HepG2 (cell line): ENCODE data around the gene MEGF6. TPM values are rescaled to one million over a fixed set of nuclear protein-coding genes. Genes with fewer than 3 reads are reported as not detected.

Experiments used
- ATRX ChIP-seq: sonication (generic); formaldehyde crosslinking; IDR thresholded peaks from 2 replicates; pipeline ENCODE4 v1.4.0; 2020; ENCODE audit warnings: missing genetic modification reagents, borderline replicate concordance
- MAFK ChIP-seq, 2 experiments: IDR thresholded peaks in 1 of 2; conservative IDR thresholded peaks in 1 of 2; 2 replicates each; pipeline ENCODE4 v1.6.1; 2011; ENCODE audit warnings: improper control_type of control experiment in 2 of 2, low read length in 2 of 2
- MED8 ChIP-seq: sonication (generic); formaldehyde crosslinking; IDR thresholded peaks from 2 replicates; pipeline ENCODE4 v1.8.1; 2023; ENCODE audit warnings: mild to moderate bottlenecking, missing genetic modification reagents; ENCODE audit not compliant: insufficient replicate concordance
- NR2C2 ChIP-seq: sonication (generic); formaldehyde crosslinking; IDR thresholded peaks from 2 replicates; pipeline ENCODE4 v1.4.0; 2020; ENCODE audit warnings: missing genetic modification reagents, mild to moderate bottlenecking, moderate library complexity, borderline replicate concordance
- THAP11 ChIP-seq: IDR thresholded peaks from 2 replicates; pipeline ENCODE4 v1.6.1; 2016; ENCODE audit warnings: missing biosample characterization, missing genetic modification reagents
- ZNF101 ChIP-seq: sonication (generic); formaldehyde crosslinking; IDR thresholded peaks from 2 replicates; pipeline ENCODE4 v1.4.0; 2020; ENCODE audit warnings: mild to moderate bottlenecking, low read depth, missing genetic modification reagents, borderline replicate concordance
- ZNF180 ChIP-seq: sonication (generic); formaldehyde crosslinking; IDR thresholded peaks from 2 replicates; pipeline ENCODE4 v1.4.0; 2020; ENCODE audit warnings: low read depth, missing genetic modification reagents, borderline replicate concordance
- ZNF839 ChIP-seq: sonication (generic); formaldehyde crosslinking; IDR thresholded peaks from 2 replicates; pipeline ENCODE4 v1.4.0; 2020; ENCODE audit warnings: missing genetic modification reagents, mild to moderate bottlenecking, borderline replicate concordance
- ZNF878 ChIP-seq: sonication (generic); formaldehyde crosslinking; IDR thresholded peaks from 2 replicates; pipeline ENCODE4 v1.8.1; 2023; ENCODE audit warnings: mild to moderate bottlenecking, missing genetic modification reagents, moderate library complexity
- polyA plus RNA-seq, 8 experiments: library from polyadenylated mRNA; depleted of rRNA in 3 of 8; stranded (reverse) in 7 of 8; unstranded in 1 of 8; fragments of >200 nt; fragmentation: Illumina TruSeq in 4 of 8; extraction: Trizol in 4 of 8; gene quantifications; 2 replicates each; pipeline versions ENCODE4 v1.2.1 to v1.2.3, GENCODE V29; 2011 to 2016; ENCODE audit warnings: low read depth in 4 of 8, missing spikeins in 1 of 8, mixed read lengths in 1 of 8; ENCODE audit not compliant: insufficient read depth in 1 of 8
- total RNA-seq, 5 experiments: library from RNA; depleted of rRNA; stranded (reverse); fragments of >200 nt; fragmentation: Illumina TruSeq; extraction: Trizol; gene quantifications; 2 replicates each; pipeline ENCODE4 v1.2.3, GENCODE V29; 2016; ENCODE audit warnings: low read depth in 1 of 5
- TF ChIP-seq, protein P1 (sequence below): sonication (generic); formaldehyde crosslinking; IDR thresholded peaks from 2 replicates; pipeline ENCODE4 v1.8.0; 2022; ENCODE audit warnings: mild to moderate bottlenecking, missing genetic modification reagents
- TF ChIP-seq, protein P2 (sequence below): sonication (generic); formaldehyde crosslinking; IDR thresholded peaks from 2 replicates; pipeline ENCODE4 v1.9.0; 2021; ENCODE audit warnings: missing genetic modification reagents, borderline replicate concordance
- TF ChIP-seq, protein P3 (sequence below): sonication (generic); formaldehyde crosslinking; IDR thresholded peaks from 2 replicates; pipeline ENCODE4 v1.8.1; 2022; ENCODE audit warnings: low read depth, mild to moderate bottlenecking, missing genetic modification reagents
- TF ChIP-seq, protein P4 (sequence below): sonication (generic); formaldehyde crosslinking; IDR thresholded peaks from 2 replicates; pipeline ENCODE4 v1.4.0; 2020; ENCODE audit warnings: missing genetic modification reagents
- TF ChIP-seq, protein P5 (sequence below): sonication (generic); formaldehyde crosslinking; IDR thresholded peaks from 2 replicates; pipeline ENCODE4 v1.4.0; 2020; ENCODE audit warnings: missing genetic modification reagents, borderline replicate concordance

MEGF6 gene
- total and polyA plus RNA-seq, 2 of the 13 experiments (the other 11 are each of a cell fraction or from before 2014, with no cell fraction given), result 1.9 TPM

DNA sequence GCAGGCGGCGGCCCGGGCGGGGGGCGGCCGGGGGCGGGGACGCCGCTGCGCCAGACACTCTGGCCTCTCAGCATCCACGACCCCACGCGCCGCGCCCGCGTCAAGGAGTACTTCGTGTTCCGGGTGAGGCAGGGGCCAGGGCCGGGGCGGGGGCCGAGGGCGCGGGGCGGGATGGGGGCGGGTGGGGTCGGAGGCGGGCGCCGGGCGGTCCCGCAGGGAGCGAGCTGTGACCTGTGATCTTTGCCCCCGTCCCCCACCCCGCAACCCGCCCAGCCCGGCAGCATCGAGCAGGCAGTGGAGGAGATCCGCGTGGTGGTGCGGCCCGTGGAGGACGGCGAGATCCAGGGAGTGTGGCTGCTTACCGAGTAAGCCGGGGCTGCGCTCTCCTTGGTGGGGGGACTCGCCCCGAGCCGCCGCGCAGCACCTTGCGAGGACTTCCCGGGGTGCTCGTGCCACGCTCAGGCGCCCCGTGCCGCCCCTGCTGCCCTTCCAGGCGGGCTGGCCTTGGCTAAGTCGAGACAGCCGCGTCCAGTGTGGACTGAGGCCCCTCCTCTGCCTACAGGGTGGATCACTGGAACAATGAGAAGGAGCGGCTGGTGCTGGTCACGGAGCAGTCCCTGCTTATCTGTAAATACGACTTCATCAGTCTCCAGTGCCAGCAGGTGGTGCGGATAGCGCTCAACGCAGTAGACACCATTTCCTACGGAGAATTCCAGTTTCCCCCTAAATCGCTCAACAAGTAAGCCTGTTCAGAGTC lies 14.0 kb upstream of the MEGF6 start (continued):
- TF ChIP-seq, protein P1, sequence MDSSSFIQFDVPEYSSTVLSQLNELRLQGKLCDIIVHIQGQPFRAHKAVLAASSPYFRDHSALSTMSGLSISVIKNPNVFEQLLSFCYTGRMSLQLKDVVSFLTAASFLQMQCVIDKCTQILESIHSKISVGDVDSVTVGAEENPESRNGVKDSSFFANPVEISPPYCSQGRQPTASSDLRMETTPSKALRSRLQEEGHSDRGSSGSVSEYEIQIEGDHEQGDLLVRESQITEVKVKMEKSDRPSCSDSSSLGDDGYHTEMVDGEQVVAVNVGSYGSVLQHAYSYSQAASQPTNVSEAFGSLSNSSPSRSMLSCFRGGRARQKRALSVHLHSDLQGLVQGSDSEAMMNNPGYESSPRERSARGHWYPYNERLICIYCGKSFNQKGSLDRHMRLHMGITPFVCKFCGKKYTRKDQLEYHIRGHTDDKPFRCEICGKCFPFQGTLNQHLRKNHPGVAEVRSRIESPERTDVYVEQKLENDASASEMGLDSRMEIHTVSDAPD, result no peak
- TF ChIP-seq MED8 (CRISPR knock-in tag) (peak; percentile 42), ZNF839 (CRISPR knock-in tag) (peak; percentile 77; the same call in 1 of the 2 replicates), NR2C2 (CRISPR knock-in tag) (peak; percentile 50), ZNF101 (no peak), ZNF180 (CRISPR knock-in tag) (no peak), MAFK (conservative IDR thresholded peaks at IDR 0.05 in 1 of 2, IDR thresholded peaks at IDR 0.05 in 1 of 2; ENCODE audit: low read length in 2 of 2) (no peak), THAP11 (CRISPR knock-in tag) (no peak), ZNF878 (CRISPR knock-in tag) (no peak), ATRX (no peak)
- TF ChIP-seq, protein P2, sequence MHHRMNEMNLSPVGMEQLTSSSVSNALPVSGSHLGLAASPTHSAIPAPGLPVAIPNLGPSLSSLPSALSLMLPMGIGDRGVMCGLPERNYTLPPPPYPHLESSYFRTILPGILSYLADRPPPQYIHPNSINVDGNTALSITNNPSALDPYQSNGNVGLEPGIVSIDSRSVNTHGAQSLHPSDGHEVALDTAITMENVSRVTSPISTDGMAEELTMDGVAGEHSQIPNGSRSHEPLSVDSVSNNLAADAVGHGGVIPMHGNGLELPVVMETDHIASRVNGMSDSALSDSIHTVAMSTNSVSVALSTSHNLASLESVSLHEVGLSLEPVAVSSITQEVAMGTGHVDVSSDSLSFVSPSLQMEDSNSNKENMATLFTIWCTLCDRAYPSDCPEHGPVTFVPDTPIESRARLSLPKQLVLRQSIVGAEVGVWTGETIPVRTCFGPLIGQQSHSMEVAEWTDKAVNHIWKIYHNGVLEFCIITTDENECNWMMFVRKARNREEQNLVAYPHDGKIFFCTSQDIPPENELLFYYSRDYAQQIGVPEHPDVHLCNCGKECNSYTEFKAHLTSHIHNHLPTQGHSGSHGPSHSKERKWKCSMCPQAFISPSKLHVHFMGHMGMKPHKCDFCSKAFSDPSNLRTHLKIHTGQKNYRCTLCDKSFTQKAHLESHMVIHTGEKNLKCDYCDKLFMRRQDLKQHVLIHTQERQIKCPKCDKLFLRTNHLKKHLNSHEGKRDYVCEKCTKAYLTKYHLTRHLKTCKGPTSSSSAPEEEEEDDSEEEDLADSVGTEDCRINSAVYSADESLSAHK (CRISPR knock-in tag), result no peak
- TF ChIP-seq, protein P3, sequence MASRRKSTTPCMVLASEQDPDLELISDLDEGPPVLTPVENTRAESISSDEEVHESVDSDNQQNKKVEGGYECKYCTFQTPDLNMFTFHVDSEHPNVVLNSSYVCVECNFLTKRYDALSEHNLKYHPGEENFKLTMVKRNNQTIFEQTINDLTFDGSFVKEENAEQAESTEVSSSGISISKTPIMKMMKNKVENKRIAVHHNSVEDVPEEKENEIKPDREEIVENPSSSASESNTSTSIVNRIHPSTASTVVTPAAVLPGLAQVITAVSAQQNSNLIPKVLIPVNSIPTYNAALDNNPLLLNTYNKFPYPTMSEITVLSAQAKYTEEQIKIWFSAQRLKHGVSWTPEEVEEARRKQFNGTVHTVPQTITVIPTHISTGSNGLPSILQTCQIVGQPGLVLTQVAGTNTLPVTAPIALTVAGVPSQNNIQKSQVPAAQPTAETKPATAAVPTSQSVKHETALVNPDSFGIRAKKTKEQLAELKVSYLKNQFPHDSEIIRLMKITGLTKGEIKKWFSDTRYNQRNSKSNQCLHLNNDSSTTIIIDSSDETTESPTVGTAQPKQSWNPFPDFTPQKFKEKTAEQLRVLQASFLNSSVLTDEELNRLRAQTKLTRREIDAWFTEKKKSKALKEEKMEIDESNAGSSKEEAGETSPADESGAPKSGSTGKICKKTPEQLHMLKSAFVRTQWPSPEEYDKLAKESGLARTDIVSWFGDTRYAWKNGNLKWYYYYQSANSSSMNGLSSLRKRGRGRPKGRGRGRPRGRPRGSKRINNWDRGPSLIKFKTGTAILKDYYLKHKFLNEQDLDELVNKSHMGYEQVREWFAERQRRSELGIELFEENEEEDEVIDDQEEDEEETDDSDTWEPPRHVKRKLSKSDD, result 0 out of 2 replicates have a peak, but pooled peaks have one; percentile 30
- TF ChIP-seq, protein P4, sequence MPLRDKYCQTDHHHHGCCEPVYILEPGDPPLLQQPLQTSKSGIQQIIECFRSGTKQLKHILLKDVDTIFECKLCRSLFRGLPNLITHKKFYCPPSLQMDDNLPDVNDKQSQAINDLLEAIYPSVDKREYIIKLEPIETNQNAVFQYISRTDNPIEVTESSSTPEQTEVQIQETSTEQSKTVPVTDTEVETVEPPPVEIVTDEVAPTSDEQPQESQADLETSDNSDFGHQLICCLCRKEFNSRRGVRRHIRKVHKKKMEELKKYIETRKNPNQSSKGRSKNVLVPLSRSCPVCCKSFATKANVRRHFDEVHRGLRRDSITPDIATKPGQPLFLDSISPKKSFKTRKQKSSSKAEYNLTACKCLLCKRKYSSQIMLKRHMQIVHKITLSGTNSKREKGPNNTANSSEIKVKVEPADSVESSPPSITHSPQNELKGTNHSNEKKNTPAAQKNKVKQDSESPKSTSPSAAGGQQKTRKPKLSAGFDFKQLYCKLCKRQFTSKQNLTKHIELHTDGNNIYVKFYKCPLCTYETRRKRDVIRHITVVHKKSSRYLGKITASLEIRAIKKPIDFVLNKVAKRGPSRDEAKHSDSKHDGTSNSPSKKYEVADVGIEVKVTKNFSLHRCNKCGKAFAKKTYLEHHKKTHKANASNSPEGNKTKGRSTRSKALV (CRISPR knock-in tag), result no peak
- TF ChIP-seq, protein P5, sequence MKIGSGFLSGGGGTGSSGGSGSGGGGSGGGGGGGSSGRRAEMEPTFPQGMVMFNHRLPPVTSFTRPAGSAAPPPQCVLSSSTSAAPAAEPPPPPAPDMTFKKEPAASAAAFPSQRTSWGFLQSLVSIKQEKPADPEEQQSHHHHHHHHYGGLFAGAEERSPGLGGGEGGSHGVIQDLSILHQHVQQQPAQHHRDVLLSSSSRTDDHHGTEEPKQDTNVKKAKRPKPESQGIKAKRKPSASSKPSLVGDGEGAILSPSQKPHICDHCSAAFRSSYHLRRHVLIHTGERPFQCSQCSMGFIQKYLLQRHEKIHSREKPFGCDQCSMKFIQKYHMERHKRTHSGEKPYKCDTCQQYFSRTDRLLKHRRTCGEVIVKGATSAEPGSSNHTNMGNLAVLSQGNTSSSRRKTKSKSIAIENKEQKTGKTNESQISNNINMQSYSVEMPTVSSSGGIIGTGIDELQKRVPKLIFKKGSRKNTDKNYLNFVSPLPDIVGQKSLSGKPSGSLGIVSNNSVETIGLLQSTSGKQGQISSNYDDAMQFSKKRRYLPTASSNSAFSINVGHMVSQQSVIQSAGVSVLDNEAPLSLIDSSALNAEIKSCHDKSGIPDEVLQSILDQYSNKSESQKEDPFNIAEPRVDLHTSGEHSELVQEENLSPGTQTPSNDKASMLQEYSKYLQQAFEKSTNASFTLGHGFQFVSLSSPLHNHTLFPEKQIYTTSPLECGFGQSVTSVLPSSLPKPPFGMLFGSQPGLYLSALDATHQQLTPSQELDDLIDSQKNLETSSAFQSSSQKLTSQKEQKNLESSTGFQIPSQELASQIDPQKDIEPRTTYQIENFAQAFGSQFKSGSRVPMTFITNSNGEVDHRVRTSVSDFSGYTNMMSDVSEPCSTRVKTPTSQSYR (CRISPR knock-in tag), result no peak; the same call in 1 of the 2 replicates
